DOHH2 (cell line): ENCODE results near the gene C1GALT1.

ENCODE experiments used
- CTCF ChIP-seq: fragments of 200-600 bp; sonication (generic); IDR thresholded peaks from one replicate; pipeline ENCODE4 v1.5.1; 2014; ENCODE audit warnings: antibody characterized with exemption, mild to moderate bottlenecking, low read depth, low read length; ENCODE audit not compliant: poor library complexity, severe bottlenecking
- EZH2phosphoT487 ChIP-seq: fragments of 200-600 bp; sonication (generic); IDR thresholded peaks from 2 replicates; pipeline ENCODE4 v1.6.1; 2017; ENCODE audit warnings: borderline replicate concordance, mild to moderate bottlenecking, antibody characterized with exemption, low read length, moderate library complexity, mixed read lengths

- no peak for TF ChIP-seq CTCF
- TF ChIP-seq EZH2phosphoT487: no peak
These were observed 43.4 kb upstream of the C1GALT1 start for GRCh38 chr7:7138897-7139296.
